Measurements from ENCODE around the gene PAM.
A peak's percentile ranks its signal among the peaks of the same experiment; 100 is the strongest.
"Not testable (repeated sequence)": the region's sequence is repeated elsewhere in the genome, so short reads cannot be mapped to it uniquely, and the experiment has no call there.

Gene PAM

GRCh38 chr5:102753889-102754766 is 977 bp upstream of the PAM start:
- no peak for DNase-seq

- peak; percentile 14 for DNase-seq
Observed at GRCh38 chr5:102755686-102756371, 724 bp downstream of the PAM start.

GRCh38 chr5:102758576-102758975 is 3.5 kb downstream of the PAM start:
- no peak for DNase-seq

GRCh38 chr5:102759289-102759688 is 4.2 kb downstream of the PAM start:
- no peak for DNase-seq

GRCh38 chr5:102759700-102760099 is 4.6 kb downstream of the PAM start:
- DNase-seq: no peak

- DNase-seq: no peak
Observed at GRCh38 chr5:102760815-102761214, 5.7 kb downstream of the PAM start.

- no peak for DNase-seq
Observed at GRCh38 chr5:102762095-102762534, 7.0 kb downstream of the PAM start.

- DNase-seq: no peak
Observed at GRCh38 chr5:102762562-102763227, 7.6 kb downstream of the PAM start.

- DNase-seq: no peak
Observed at GRCh38 chr5:102763734-102764133, 8.6 kb downstream of the PAM start.

GRCh38 chr5:102764381-102765004 is 9.4 kb downstream of the PAM start:
- no peak for DNase-seq

- no peak for DNase-seq
Observed at GRCh38 chr5:102765350-102765749, 10.2 kb downstream of the PAM start.

GRCh38 chr5:102766295-102767090 is 11.4 kb downstream of the PAM start:
- DNase-seq: no peak

- no peak for DNase-seq
Observed at GRCh38 chr5:102767862-102768261, 12.8 kb downstream of the PAM start.

- no peak for DNase-seq
Observed at GRCh38 chr5:102770803-102771202, 15.7 kb downstream of the PAM start.

- no peak for DNase-seq
Observed at GRCh38 chr5:102771435-102771834, 16.3 kb downstream of the PAM start.

GRCh38 chr5:102772273-102772672 is 17.2 kb downstream of the PAM start:
- no peak for DNase-seq

- no peak for DNase-seq
Observed at GRCh38 chr5:102773133-102773532, 18.0 kb downstream of the PAM start.

GRCh38 chr5:102775756-102776155 is 20.7 kb downstream of the PAM start:
- DNase-seq: not testable (repeated sequence)

- no peak for DNase-seq
Observed at GRCh38 chr5:102777099-102777498, 22.0 kb downstream of the PAM start.

- no peak for DNase-seq
Observed at GRCh38 chr5:102778478-102778877, 23.4 kb downstream of the PAM start.

GRCh38 chr5:102781359-102781758 is 26.3 kb downstream of the PAM start:
- DNase-seq: no peak

GRCh38 chr5:102781786-102782185 is 26.7 kb downstream of the PAM start:
- DNase-seq: no peak
